Renal cortical epithelial cell (primary cell): ENCODE measurements around the gene KIF5A. TPM values are rescaled to one million over a fixed set of nuclear protein-coding genes. Genes with fewer than 3 reads are reported as not detected.

Source experiments
- DNase-seq: peaks from one replicate; pipeline ENCODE4 v3.0.0-alpha.2; 2011; ENCODE audit warnings: low read depth
- total RNA-seq: library from RNA; depleted of rRNA; stranded (reverse); fragments of >200 nt; gene quantifications from 2 replicates; pipeline ENCODE4 v1.2.3, GENCODE V29; 2014

KIF5A gene
- total RNA-seq, 1 donor from 2014 or later: 2.5 TPM

- DNase-seq: peak; percentile 92
Observed at GRCh38 chr12:57520053-57520818, 29.6 kb upstream of the KIF5A start, which contains the start of gene DDIT3. DDIT3 (minus strand) TSS chr12:57520514; CDS start chr12:57517406, 3,108 bp downstream.

GRCh38 chr12:57521525-57522010 is 28.3 kb upstream of the KIF5A start:
- DNase-seq: peak; percentile 45

GRCh38 chr12:57522011-57522886 is 27.6 kb upstream of the KIF5A start, which contains the start of gene MBD6:
MBD6 (plus strand) TSS chr12:57522824; CDS start chr12:57524304, 1,480 bp downstream.
- DNase-seq: peak; percentile 75

- DNase-seq: peak; percentile 42
Observed at GRCh38 chr12:57522887-57523705, 26.7 kb upstream of the KIF5A start.

GRCh38 chr12:57523706-57524614 is 25.9 kb upstream of the KIF5A start:
- DNase-seq: no peak

GRCh38 chr12:57524814-57525614 is 24.8 kb upstream of the KIF5A start:
- no peak for DNase-seq

- no peak for DNase-seq
Observed at GRCh38 chr12:57525615-57526383, 24.0 kb upstream of the KIF5A start.

- DNase-seq: no peak
Observed at GRCh38 chr12:57526477-57527126, 23.2 kb upstream of the KIF5A start.

GRCh38 chr12:57527184-57527583 is 22.7 kb upstream of the KIF5A start:
- no peak for DNase-seq

- DNase-seq: no peak
Observed at GRCh38 chr12:57528176-57528575, 21.7 kb upstream of the KIF5A start.

GRCh38 chr12:57528831-57529555 is 20.9 kb upstream of the KIF5A start:
- no peak for DNase-seq

GRCh38 chr12:57529831-57530230 is 20.0 kb upstream of the KIF5A start:
- no peak for DNase-seq

- no peak for DNase-seq
Observed at GRCh38 chr12:57530396-57531142, 19.3 kb upstream of the KIF5A start.

GRCh38 chr12:57531836-57532235 is 18.0 kb upstream of the KIF5A start:
- no peak for DNase-seq

GRCh38 chr12:57533108-57533507 is 16.7 kb upstream of the KIF5A start:
- DNase-seq: no peak

GRCh38 chr12:57534250-57534649 is 15.6 kb upstream of the KIF5A start:
- no peak for DNase-seq

GRCh38 chr12:57534991-57535543 is 14.8 kb upstream of the KIF5A start:
- DNase-seq: no peak
